Fibroblast of pulmonary artery (primary cell): ENCODE measurements around the gene CENPL.

ENCODE experiments used
- DNase-seq: peaks from one replicate; pipeline ENCODE4 v3.0.0-alpha.2; 2010; ENCODE audit warnings: low read depth
- H3K4me3 ChIP-seq: replicated peaks from 2 replicates; pipeline ENCODE4 v1.5.1; 2011; ENCODE audit warnings: low read depth, mild to moderate bottlenecking, control low read depth, low read length, moderate library complexity
- TF ChIP-seq, protein P1 (sequence below): IDR thresholded peaks from 2 replicates; pipeline ENCODE4 v1.5.1; 2011; ENCODE audit warnings: mild to moderate bottlenecking, control low read depth, low read length, inconsistent platforms; ENCODE audit errors: missing control alignments

CENPL gene, protein sequence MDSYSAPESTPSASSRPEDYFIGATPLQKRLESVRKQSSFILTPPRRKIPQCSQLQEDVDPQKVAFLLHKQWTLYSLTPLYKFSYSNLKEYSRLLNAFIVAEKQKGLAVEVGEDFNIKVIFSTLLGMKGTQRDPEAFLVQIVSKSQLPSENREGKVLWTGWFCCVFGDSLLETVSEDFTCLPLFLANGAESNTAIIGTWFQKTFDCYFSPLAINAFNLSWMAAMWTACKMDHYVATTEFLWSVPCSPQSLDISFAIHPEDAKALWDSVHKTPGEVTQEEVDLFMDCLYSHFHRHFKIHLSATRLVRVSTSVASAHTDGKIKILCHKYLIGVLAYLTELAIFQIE

DNA sequence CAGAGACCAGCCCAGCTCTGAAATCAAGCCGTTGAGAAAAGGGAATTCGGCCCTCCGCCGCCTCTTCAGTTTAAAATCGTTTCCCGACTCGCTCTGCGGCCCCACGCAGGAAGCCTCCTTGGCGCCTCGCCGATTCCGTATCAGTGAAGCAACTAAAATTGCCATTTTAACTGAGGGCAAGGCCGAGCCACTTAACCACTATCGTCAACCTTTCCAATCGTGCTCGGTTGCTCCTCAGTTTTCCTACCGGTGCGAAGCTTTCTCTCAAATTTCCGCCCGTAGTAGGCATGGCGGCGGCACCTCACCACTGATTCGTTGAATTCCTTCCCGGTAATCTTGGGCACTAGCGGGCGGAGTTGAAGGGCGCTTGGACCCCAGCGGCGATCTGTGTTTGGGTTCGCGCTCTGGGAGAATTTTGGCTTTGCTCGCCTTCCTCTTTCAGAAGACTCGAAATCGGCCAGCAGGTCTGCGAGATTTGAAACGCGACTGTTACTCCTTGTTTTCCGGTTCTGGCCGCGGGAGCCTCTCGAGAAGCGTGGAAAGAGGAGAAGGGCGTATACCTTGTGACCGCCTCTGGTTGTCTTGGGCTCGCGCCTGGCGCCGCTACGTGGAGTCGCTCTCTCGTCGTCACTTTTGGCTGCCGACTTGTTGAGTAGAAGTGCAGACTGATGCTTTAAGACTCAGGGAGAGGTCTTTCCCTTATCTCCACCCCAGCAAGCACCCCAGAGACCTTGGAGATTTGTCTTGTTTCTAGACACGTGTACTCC, at the start of gene CENPL, which contains the start of gene DARS2:
TSS of gene CENPL (minus strand) at position 569 of the 767 bp plus-strand sequence. CDS start 13,584 bp downstream, outside the sequence.
TSS of gene DARS2 (plus strand) at position 359 of the 767 bp plus-strand sequence. CDS start 557 bp downstream, outside the sequence.
- TF ChIP-seq, protein P1, sequence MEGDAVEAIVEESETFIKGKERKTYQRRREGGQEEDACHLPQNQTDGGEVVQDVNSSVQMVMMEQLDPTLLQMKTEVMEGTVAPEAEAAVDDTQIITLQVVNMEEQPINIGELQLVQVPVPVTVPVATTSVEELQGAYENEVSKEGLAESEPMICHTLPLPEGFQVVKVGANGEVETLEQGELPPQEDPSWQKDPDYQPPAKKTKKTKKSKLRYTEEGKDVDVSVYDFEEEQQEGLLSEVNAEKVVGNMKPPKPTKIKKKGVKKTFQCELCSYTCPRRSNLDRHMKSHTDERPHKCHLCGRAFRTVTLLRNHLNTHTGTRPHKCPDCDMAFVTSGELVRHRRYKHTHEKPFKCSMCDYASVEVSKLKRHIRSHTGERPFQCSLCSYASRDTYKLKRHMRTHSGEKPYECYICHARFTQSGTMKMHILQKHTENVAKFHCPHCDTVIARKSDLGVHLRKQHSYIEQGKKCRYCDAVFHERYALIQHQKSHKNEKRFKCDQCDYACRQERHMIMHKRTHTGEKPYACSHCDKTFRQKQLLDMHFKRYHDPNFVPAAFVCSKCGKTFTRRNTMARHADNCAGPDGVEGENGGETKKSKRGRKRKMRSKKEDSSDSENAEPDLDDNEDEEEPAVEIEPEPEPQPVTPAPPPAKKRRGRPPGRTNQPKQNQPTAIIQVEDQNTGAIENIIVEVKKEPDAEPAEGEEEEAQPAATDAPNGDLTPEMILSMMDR: no peak
- peak; percentile 99 for DNase-seq
- H3K4me3 ChIP-seq: peak within 1 kb of the TSS; percentile 99

DNA sequence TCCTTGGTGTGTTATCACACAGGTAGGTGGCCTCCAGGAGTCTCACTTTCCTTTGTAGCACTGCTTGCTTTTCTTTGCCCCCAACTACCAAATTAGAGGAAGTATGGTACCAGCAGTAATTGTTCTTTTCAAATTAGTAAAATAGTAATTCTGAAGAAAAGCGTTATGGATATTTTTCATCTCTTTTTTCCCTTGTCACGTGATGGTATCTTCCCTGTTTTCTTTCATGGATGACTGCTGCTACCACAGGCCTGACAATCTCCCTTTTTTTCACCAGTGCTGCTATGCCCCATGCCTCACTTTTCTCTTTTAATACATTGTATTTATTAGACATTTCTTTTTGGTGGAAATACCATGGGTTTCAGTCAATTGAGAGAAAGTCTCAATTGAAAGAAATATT, 46.8 kb upstream of the CENPL start:
- DNase-seq: no peak
- H3K4me3 ChIP-seq: no peak overlapping the region
- TF ChIP-seq, protein P1: no peak

DNA sequence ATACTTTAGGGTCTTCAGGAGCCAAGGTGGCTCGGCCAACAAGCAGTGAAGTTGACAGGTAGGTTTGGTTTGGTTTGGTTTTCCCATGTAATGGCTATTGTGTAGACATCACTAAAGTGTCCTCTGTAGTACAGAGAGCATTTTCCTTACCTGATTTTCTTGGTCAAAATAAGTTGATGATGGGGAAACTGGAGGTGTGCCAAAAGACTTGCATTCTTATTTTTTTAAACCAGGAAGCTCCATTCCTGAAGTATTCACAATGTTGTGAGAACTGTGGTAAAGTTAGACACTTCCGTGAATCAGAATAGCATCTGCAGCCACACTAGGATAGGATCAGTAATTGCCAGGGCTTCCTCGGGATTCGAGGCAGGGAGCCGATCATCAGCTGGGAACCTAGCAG, 46.4 kb upstream of the CENPL start:
- TF ChIP-seq, protein P1: no peak
- DNase-seq: no peak
- H3K4me3 ChIP-seq: no peak overlapping the region

DNA sequence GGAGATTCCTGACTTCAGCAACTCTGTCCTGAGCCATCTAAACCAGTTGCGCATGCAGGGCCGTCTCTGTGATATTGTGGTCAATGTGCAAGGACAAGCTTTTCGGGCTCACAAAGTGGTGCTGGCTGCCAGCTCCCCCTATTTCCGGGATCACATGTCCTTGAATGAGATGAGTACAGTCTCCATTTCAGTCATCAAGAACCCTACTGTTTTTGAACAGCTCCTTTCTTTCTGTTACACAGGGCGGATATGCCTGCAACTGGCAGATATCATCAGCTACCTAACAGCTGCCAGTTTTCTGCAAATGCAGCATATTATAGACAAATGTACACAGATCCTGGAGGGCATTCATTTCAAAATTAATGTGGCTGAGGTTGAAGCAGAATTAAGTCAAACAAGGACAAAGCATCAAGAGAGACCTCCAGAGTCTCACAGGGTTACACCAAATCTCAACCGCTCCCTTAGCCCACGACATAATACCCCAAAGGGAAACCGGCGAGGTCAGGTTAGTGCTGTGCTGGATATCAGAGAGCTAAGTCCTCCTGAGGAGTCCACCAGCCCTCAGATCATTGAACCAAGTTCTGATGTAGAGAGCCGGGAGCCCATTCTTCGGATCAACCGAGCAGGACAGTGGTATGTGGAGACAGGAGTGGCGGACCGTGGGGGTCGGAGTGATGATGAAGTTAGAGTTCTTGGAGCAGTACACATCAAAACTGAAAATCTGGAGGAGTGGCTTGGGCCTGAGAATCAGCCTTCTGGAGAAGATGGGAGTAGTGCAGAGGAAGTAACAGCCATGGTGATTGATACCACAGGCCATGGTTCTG, 45.8 kb upstream of the CENPL start:
- no peak overlapping the region for H3K4me3 ChIP-seq
- TF ChIP-seq, protein P1: no peak
- DNase-seq: no peak

DNA sequence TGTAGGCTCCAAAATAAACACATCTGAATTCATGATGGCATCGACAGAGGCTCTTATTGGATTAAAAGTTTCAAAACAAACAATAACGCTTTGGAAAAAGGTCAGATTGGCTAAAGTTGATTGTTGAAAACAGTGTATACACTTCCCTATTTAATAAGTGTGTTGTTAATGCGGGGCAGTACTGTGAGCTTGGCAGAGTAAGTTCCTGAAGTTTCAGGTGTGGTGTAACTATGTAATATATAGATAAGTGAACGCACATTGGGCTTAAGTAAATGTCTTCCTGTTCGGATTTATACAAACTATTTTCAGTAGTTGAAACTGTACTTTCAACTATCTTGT, 44.3 kb upstream of the CENPL start:
- H3K4me3 ChIP-seq: peak overlapping the region; percentile 96
- TF ChIP-seq, protein P1: no peak
- no peak for DNase-seq

DNA sequence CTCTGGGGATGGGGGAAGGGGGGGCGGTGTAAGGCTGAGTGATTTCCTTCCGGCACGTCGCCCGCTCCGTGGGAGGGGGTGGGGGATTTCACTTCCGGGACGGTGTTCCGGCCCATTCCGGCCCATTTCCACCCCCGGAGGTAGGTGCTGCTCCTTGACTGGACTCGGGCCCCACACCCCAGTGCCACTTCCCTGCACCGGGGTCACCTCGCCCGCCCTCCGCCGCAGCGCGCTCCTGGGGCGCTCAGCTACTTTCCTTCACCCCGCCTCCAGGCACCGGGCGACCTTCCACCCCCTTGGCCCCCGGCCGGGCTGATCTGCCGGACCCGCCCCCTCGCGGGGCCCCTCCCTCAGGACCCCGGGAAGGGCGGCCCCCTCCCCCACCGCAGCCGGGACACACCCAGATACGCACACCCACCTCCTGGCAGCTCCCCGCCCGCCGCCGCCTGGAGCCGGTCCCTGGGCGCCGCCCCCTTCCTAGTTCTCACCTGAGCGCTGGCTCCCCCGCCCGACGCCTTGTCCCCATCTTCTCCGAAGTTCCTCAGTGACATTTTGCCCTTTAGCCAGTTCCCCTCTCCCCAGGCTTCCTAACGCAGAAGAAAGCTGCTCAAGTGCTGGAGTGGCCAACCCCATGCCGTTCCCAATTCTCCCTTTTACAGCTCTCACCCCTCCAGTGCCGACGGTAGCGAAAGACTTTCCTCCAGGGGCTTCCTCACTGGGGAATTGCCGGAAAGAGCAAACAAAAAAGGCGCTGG, 43.8 kb upstream of the CENPL start, which contains the start of gene ZBTB37:
TSS of gene ZBTB37 (plus strand) at position 115 of the 755 bp plus-strand sequence. CDS start 1,846 bp downstream, outside the sequence.
- TF ChIP-seq, protein P1: no peak
- DNase-seq: peak; percentile 36
- peak within 1 kb of the TSS; percentile 96 for H3K4me3 ChIP-seq
